ENCODE results near the gene UBR4. TPM values are rescaled to one million over a fixed set of nuclear protein-coding genes. Genes with fewer than 3 reads are reported as not detected.

Gene UBR4
- total and polyA plus RNA-seq, 2 experiments from 2014 or later, result 111 to 230 TPM

GRCh38 chr1:19074361-19074901 is 135.6 kb downstream of the UBR4 start:
- Histone ChIP-seq H3K27me3 (ENCODE audit: insufficient read depth) (no peaks in the 10 kb centered on the region), H3K4me2 (no peak overlapping the region), H3K27ac (ENCODE audit: low read depth) (no peak overlapping the region), H3K4me1 (ENCODE audit: insufficient read depth) (no peaks in the 10 kb centered on the region), H3K79me2 (replicated peaks; ENCODE audit: insufficient read depth) (no peaks in the 10 kb centered on the region), H3F3A (replicated peaks; ENCODE audit: low read depth) (0 out of 2 replicates have a peak, but pooled peaks cover 3% of the 10 kb centered on the region), H2AFZ (no peak overlapping the region), H3K9me2 (ENCODE audit: insufficient read depth) (no peaks in the 10 kb centered on the region), H3K36me3 (ENCODE audit: insufficient read depth) (peaks cover 35% of the 10 kb centered on the region), H4K20me1 (replicated peaks; ENCODE audit: insufficient read depth) (no peaks in the 10 kb centered on the region; the same call in none of the 2 replicates), H3K4me3 (no peak overlapping the region)
- Mint-ChIP-seq H3K27ac (no peak overlapping the region), H3K4me1 (peaks cover 13% of the 10 kb centered on the region; the same call in 2 of the 3 replicates), H3K9me3 (no peaks in the 10 kb centered on the region; the same call in 2 of the 3 replicates), H3K4me3 (no peak overlapping the region), H3K36me3 (ENCODE audit: low read depth) (peaks cover 59% of the 10 kb centered on the region), H3K27me3 (ENCODE audit: insufficient read depth, low read depth, poor library complexity) (peaks cover 11% of the 10 kb centered on the region)
- TF ChIP-seq CREB1 (CRISPR knock-in tag; IDR thresholded peaks at IDR 0.05; ENCODE audit: low read depth) (no peak), ZNF331 (CRISPR knock-in tag; IDR thresholded peaks at IDR 0.05; ENCODE audit: low read depth) (no peak)
- ATAC-seq, result no peak
- no peak for DNase-seq (ENCODE audit: low spot score)

GRCh38 chr1:19073311-19074186 is 136.5 kb downstream of the UBR4 start:
- H3K27ac ChIP-seq (ENCODE audit: low read depth), result no peak overlapping the region; the same call in 1 of the 2 replicates
- Mint-ChIP-seq H3K36me3 (ENCODE audit: low read depth) (peaks cover 53% of the 10 kb centered on the region), H3K4me1 (peaks cover 13% of the 10 kb centered on the region; the same call in 2 of the 3 replicates), H3K27me3 (ENCODE audit: insufficient read depth, low read depth, poor library complexity) (peaks cover 14% of the 10 kb centered on the region), H3K9me3 (no peaks in the 10 kb centered on the region; the same call in 2 of the 3 replicates), H3K27ac (no peak overlapping the region), H3K4me3 (no peak overlapping the region)
- H3K36me3 ChIP-seq (ENCODE audit: insufficient read depth), result peaks cover 26% of the 10 kb centered on the region
- no peaks in the 10 kb centered on the region; the same call in none of the 2 replicates for H4K20me1 ChIP-seq (replicated peaks; ENCODE audit: insufficient read depth)
- H3K9me2 ChIP-seq (ENCODE audit: insufficient read depth), result no peaks in the 10 kb centered on the region
- no peak for DNase-seq (ENCODE audit: low spot score)
- H3F3A ChIP-seq (replicated peaks; ENCODE audit: low read depth), result 0 out of 2 replicates have a peak, but pooled peaks cover 3% of the 10 kb centered on the region
- H3K4me1 ChIP-seq (ENCODE audit: insufficient read depth), result no peaks in the 10 kb centered on the region
- no peak overlapping the region for H3K4me3 ChIP-seq
- no peak overlapping the region for H2AFZ ChIP-seq
- no peak overlapping the region for H3K4me2 ChIP-seq
- H3K27me3 ChIP-seq (ENCODE audit: insufficient read depth), result no peaks in the 10 kb centered on the region
- no peaks in the 10 kb centered on the region for H3K79me2 ChIP-seq (replicated peaks; ENCODE audit: insufficient read depth)
- no peak for ATAC-seq
- TF ChIP-seq NANOG (IDR thresholded peaks at IDR 0.05; ENCODE audit: borderline replicate concordance), result no peak
- no peak for TF ChIP-seq ZNF331 (CRISPR knock-in tag; IDR thresholded peaks at IDR 0.05; ENCODE audit: low read depth)
- TF ChIP-seq JUNB (IDR thresholded peaks at IDR 0.05; ENCODE audit: unreplicated experiment), result no peak
- no peak for TF ChIP-seq CTCF (conservative IDR thresholded peaks at IDR 0.05; ENCODE audit: low read depth in 2 of 2)
- no peak for TF ChIP-seq EZH2phosphoT487 (IDR thresholded peaks at IDR 0.05; ENCODE audit: unreplicated experiment)
- no peak for TF ChIP-seq EZH2 (IDR thresholded peaks at IDR 0.05; ENCODE audit: low read depth, unreplicated experiment)
- TF ChIP-seq ETS1 (IDR thresholded peaks at IDR 0.05), result no peak
- TF ChIP-seq CREB1 (CRISPR knock-in tag; IDR thresholded peaks at IDR 0.05; ENCODE audit: low read depth), result no peak
- TF ChIP-seq STAT1 (IDR thresholded peaks at IDR 0.05; ENCODE audit: unreplicated experiment), result no peak
- TF ChIP-seq REST (IDR thresholded peaks at IDR 0.05; ENCODE audit: unreplicated experiment), result no peak
- TF ChIP-seq ZNF114 (CRISPR knock-in tag; IDR thresholded peaks at IDR 0.05), result no peak

Data from GM23338 (cell line).